H9 (cell line): ENCODE measurements around the gene BPIFB6. TPM values are rescaled to one million over a fixed set of nuclear protein-coding genes. Genes with fewer than 3 reads are reported as not detected.
A peak's percentile ranks its signal among the peaks of the same experiment; 100 is the strongest.

Experiments used
- DNase-seq: peaks from one replicate; pipeline ENCODE4 v3.0.0-alpha.2; 2017
- H2AFZ ChIP-seq: one replicate; pipeline ENCODE4 v1.6.1; 2013; ENCODE audit warnings: mild to moderate bottlenecking, low read length, control low read depth, moderate library complexity
- H2AK5ac ChIP-seq: 2 replicates; pipeline ENCODE4 v1.6.1; 2013; ENCODE audit warnings: low read length, control low read depth, mixed read lengths; ENCODE audit not compliant: insufficient read length
- H2BK120ac ChIP-seq: one replicate; pipeline ENCODE4 v1.6.1; 2013; ENCODE audit warnings: low read depth, mild to moderate bottlenecking, low read length, control low read depth, inconsistent platforms; ENCODE audit not compliant: poor library complexity, severe bottlenecking
- H2BK12ac ChIP-seq: 2 replicates; pipeline ENCODE4 v1.6.1; 2013; ENCODE audit warnings: low read length, control low read depth, mixed read lengths, low read depth; ENCODE audit not compliant: insufficient read length
- H2BK15ac ChIP-seq: 2 replicates; pipeline ENCODE4 v1.6.1; 2013; ENCODE audit warnings: low read depth, low read length, control low read depth
- H2BK20ac ChIP-seq: one replicate; pipeline ENCODE4 v1.6.1; 2013; ENCODE audit warnings: low read depth, mild to moderate bottlenecking, low read length, control low read depth, inconsistent platforms; ENCODE audit not compliant: poor library complexity, severe bottlenecking
- H2BK5ac ChIP-seq: 2 replicates; pipeline ENCODE4 v1.6.1; 2013; ENCODE audit warnings: low read length, control low read depth, mixed read lengths; ENCODE audit not compliant: insufficient read length
- H3K14ac ChIP-seq: 2 replicates; pipeline ENCODE4 v1.6.1; 2013; ENCODE audit warnings: low read length, control low read depth; ENCODE audit not compliant: insufficient read depth
- H3K18ac ChIP-seq: 2 replicates; pipeline ENCODE4 v1.6.1; 2013; ENCODE audit warnings: low read depth, mild to moderate bottlenecking, mixed read lengths, low read length, control low read depth; ENCODE audit not compliant: insufficient read length
- H3K23ac ChIP-seq: 2 replicates; pipeline ENCODE4 v1.6.1; 2013; ENCODE audit warnings: low read length, control low read depth, mixed read lengths, low read depth; ENCODE audit not compliant: insufficient read length
- H3K23me2 ChIP-seq: 2 replicates; pipeline ENCODE4 v1.6.1; 2013; ENCODE audit warnings: low read depth, mild to moderate bottlenecking, mixed read lengths, low read length, control low read depth; ENCODE audit not compliant: insufficient read length, poor library complexity, severe bottlenecking
- H3K27ac ChIP-seq: 2 replicates; pipeline ENCODE4 v1.5.1; 2013; ENCODE audit warnings: low read length, control low read depth, mixed read lengths, low read depth; ENCODE audit not compliant: insufficient read length
- H3K27me3 ChIP-seq: 2 replicates; pipeline ENCODE4 v1.6.1; 2013; ENCODE audit warnings: low read length, control low read depth, inconsistent platforms; ENCODE audit not compliant: insufficient read depth
- H3K4ac ChIP-seq: 2 replicates; pipeline ENCODE4 v1.6.1; 2013; ENCODE audit warnings: low read depth, mild to moderate bottlenecking, control low read depth, inconsistent platforms, low read length, moderate library complexity
- H3K4me1 ChIP-seq: 2 replicates; pipeline ENCODE4 v1.6.1; 2013; ENCODE audit warnings: low read length, control low read depth, inconsistent platforms; ENCODE audit not compliant: insufficient read depth
- H3K4me2 ChIP-seq: 2 replicates; pipeline ENCODE4 v1.6.1; 2013; ENCODE audit warnings: low read length, control low read depth, mixed read lengths; ENCODE audit not compliant: insufficient read length, insufficient read depth
- H3K56ac ChIP-seq: 2 replicates; pipeline ENCODE4 v1.6.1; 2013; ENCODE audit warnings: low read depth, mild to moderate bottlenecking, mixed read lengths, low read length, control low read depth; ENCODE audit not compliant: insufficient read length
- H3K79me1 ChIP-seq: 2 replicates; pipeline ENCODE4 v1.6.1; 2013; ENCODE audit warnings: low read depth, mild to moderate bottlenecking, moderate library complexity, low read length, control low read depth, inconsistent platforms; ENCODE audit not compliant: insufficient read depth, poor library complexity, severe bottlenecking
- H3K79me2 ChIP-seq: 2 replicates; pipeline ENCODE4 v1.6.1; 2013; ENCODE audit warnings: low read length, control low read depth, inconsistent platforms; ENCODE audit not compliant: insufficient read depth
- H3K9ac ChIP-seq: 2 replicates; pipeline ENCODE4 v1.6.1; 2013; ENCODE audit warnings: low read length, control low read depth, mixed read lengths; ENCODE audit not compliant: insufficient read length; ENCODE audit errors: extremely low read depth
- H3K9me3 ChIP-seq: one replicate; pipeline ENCODE4 v1.6.1; 2013; ENCODE audit warnings: low read depth, low read length, inconsistent platforms; ENCODE audit not compliant: control insufficient read depth
- H3T11ph ChIP-seq: one replicate; pipeline ENCODE4 v1.6.1; 2013; ENCODE audit warnings: mild to moderate bottlenecking, low read length, control low read depth, inconsistent platforms
- H4K20me1 ChIP-seq: one replicate; pipeline ENCODE4 v1.6.1; 2013; ENCODE audit not compliant: control insufficient read depth, insufficient read length, insufficient read depth
- H4K5ac ChIP-seq: 2 replicates; pipeline ENCODE4 v1.6.1; 2013; ENCODE audit warnings: low read depth, mild to moderate bottlenecking, mixed read lengths, low read length, control low read depth; ENCODE audit not compliant: insufficient read length
- H4K8ac ChIP-seq: replicated peaks from 2 replicates; pipeline ENCODE4 v1.6.1; 2013; ENCODE audit warnings: low read length, control low read depth, mixed read lengths, low read depth; ENCODE audit not compliant: insufficient read length
- H4K91ac ChIP-seq: 2 replicates; pipeline ENCODE4 v1.6.1; 2013; ENCODE audit warnings: low read depth, mild to moderate bottlenecking, moderate library complexity, mixed read lengths, low read length, control low read depth; ENCODE audit not compliant: insufficient read length
- H3K27ac Mint-ChIP-seq, 3 experiments: 2 replicates in 2 of 3; 3 replicates in 1 of 3; pipeline ENCODE4 v1.8.0; 2020 to 2021; ENCODE audit warnings: mixed read lengths in 3 of 3, mild to moderate bottlenecking in 1 of 3, moderate library complexity in 1 of 3
- H3K27me3 Mint-ChIP-seq: 2 replicates; pipeline ENCODE4 v1.8.0; 2021; ENCODE audit warnings: low read depth, mild to moderate bottlenecking, moderate library complexity, mixed read lengths
- H3K36me3 Mint-ChIP-seq, 3 experiments: 2 replicates in 2 of 3; 3 replicates in 1 of 3; pipeline ENCODE4 v1.8.0; 2020 to 2021; ENCODE audit warnings: low read depth in 3 of 3, mixed read lengths in 3 of 3; ENCODE audit not compliant: insufficient read depth in 1 of 3
- H3K4me1 Mint-ChIP-seq, 2 experiments: 2 replicates each; pipeline ENCODE4 v1.8.0; 2020; ENCODE audit warnings: mixed read lengths in 2 of 2
- H3K4me3 Mint-ChIP-seq, 2 experiments: 2 replicates in 1 of 2; 3 replicates in 1 of 2; pipeline ENCODE4 v1.8.0; 2020 to 2021; ENCODE audit warnings: mild to moderate bottlenecking in 2 of 2, mixed read lengths in 2 of 2, moderate library complexity in 1 of 2
- H3K9me3 Mint-ChIP-seq, 2 experiments: 2 replicates in 1 of 2; 3 replicates in 1 of 2; pipeline ENCODE4 v1.8.0; 2020; ENCODE audit warnings: mild to moderate bottlenecking in 2 of 2, mixed read lengths in 2 of 2, moderate library complexity in 1 of 2
- CTCF ChIP-seq: fragments of 200-600 bp; sonication (generic); conservative IDR thresholded peaks from 3 replicates; pipeline ENCODE4 v1.8.0; 2021; ENCODE audit warnings: antibody characterized with exemption, mild to moderate bottlenecking
- WGBS: extraction: QIAGEN DNeasy Blood & Tissue Kit; methylation state at CpG from one replicate; pipeline ENCODE4 v1.1.7; 2013; ENCODE audit warnings: missing lambda C conversion rate, low lambda C conversion rate, mixed read lengths; ENCODE audit not compliant: insufficient read length; ENCODE audit errors: extremely low coverage; 5-methylcytosine and 5-hydroxymethylcytosine counted together
- total RNA-seq: library from RNA; stranded (reverse); gene quantifications from 2 replicates; pipeline ENCODE4 v1.2.1, GENCODE V29; 2021

Gene BPIFB6
- total RNA-seq, 1 experiment from 2014 or later = not detected

- no peaks in the 10 kb centered on the region for H3K9me3 Mint-ChIP-seq
- peaks cover 0 to 3% of the 10 kb centered on the region in 2 experiments; a peak in 1 of 4 replicates for H3K4me1 Mint-ChIP-seq
- Histone ChIP-seq H3K9me3 (no peaks in the 10 kb centered on the region), H3K56ac (no peak overlapping the region), H3K18ac (no peak overlapping the region), H3K14ac (no peak overlapping the region; the same call in 1 of the 2 replicates), H3K27ac (no peak overlapping the region), H4K20me1 (peaks cover 2% of the 10 kb centered on the region), H2BK12ac (no peak overlapping the region), H4K5ac (no peak overlapping the region), H3K27me3 (no peaks in the 10 kb centered on the region), H2BK5ac (no peak overlapping the region), H3K4me2 (no peak overlapping the region), H3K79me2 (no peaks in the 10 kb centered on the region), H4K8ac (no peak overlapping the region), H3K4ac (no peak overlapping the region), H2BK20ac (no peak overlapping the region), H4K91ac (no peak overlapping the region), H3K79me1 (no peaks in the 10 kb centered on the region), H3K9ac (no peak overlapping the region), H3T11ph (no peak overlapping the region), H2BK120ac (no peak overlapping the region), H2BK15ac (no peak overlapping the region), H3K4me1 (no peaks in the 10 kb centered on the region), H2AK5ac (no peak overlapping the region), H3K23ac (no peak overlapping the region), H2AFZ (no peak overlapping the region), H3K23me2 (no peaks in the 10 kb centered on the region)
- peaks cover 22% of the 10 kb centered on the region for H3K27me3 Mint-ChIP-seq
- no CpG with 5 or more reads among the region's 6 CpGs for WGBS
- no peak overlapping the region for H3K4me3 Mint-ChIP-seq
- no peak for DNase-seq
- TF ChIP-seq CTCF = peak; percentile 50
- H3K27ac Mint-ChIP-seq = no peak overlapping the region; a peak in 1 of 7 replicates
- no peaks in the 10 kb centered on the region for H3K36me3 Mint-ChIP-seq
Observed at GRCh38 chr20:33076662-33077372, 45.4 kb downstream of the BPIFB6 start.
